Fibroblast of lung (primary cell): Measurements from ENCODE around the gene ANKRD7. TPM values are rescaled to one million over a fixed set of nuclear protein-coding genes. Genes with fewer than 3 reads are reported as not detected.

ENCODE experiments used
- DNase-seq, 2 donors: peaks; one replicate each; pipeline versions ENCODE4 v3.0.0 to v3.0.0-alpha.2; 2010; ENCODE audit warnings: low read depth in 2 of 2
- H2AFZ ChIP-seq: 2 replicates; pipeline ENCODE4 v1.5.1; 2012; ENCODE audit warnings: low read length, control low read depth, inconsistent platforms
- H3K27ac ChIP-seq: 2 replicates; pipeline ENCODE4 v1.5.1; 2011; ENCODE audit warnings: low read length, control low read depth; ENCODE audit not compliant: insufficient read depth
- H3K27me3 ChIP-seq: 2 replicates; pipeline ENCODE4 v1.5.1; 2011; ENCODE audit warnings: mild to moderate bottlenecking, low read length; ENCODE audit not compliant: control insufficient read depth, insufficient read depth
- H3K36me3 ChIP-seq: 2 replicates; pipeline ENCODE4 v1.5.1; 2011; ENCODE audit warnings: low read length; ENCODE audit not compliant: control insufficient read depth, insufficient read depth
- H3K4me1 ChIP-seq: 2 replicates; pipeline ENCODE4 v1.5.1; 2011; ENCODE audit warnings: low read length; ENCODE audit not compliant: control insufficient read depth, insufficient read depth; ENCODE audit errors: extremely low read depth
- H3K4me2 ChIP-seq: 2 replicates; pipeline ENCODE4 v1.5.1; 2011; ENCODE audit warnings: low read length, control low read depth; ENCODE audit not compliant: insufficient read depth; ENCODE audit errors: extremely low read depth
- H3K4me3 ChIP-seq, 4 experiments: fragments of 200-600 bp in 1 of 4; sonication (generic) in 1 of 4; replicated peaks in 1 of 4; 2 replicates each; pipeline ENCODE4 v1.5.1; 2011 to 2016; ENCODE audit warnings: low read length in 4 of 4, low read depth in 3 of 4, mild to moderate bottlenecking in 3 of 4, control low read depth in 2 of 4, inconsistent platforms in 1 of 4, mixed read lengths in 1 of 4; ENCODE audit not compliant: insufficient read depth in 1 of 4; ENCODE audit errors: control extremely low read depth in 1 of 4
- H3K79me2 ChIP-seq: 2 replicates; pipeline ENCODE4 v1.5.1; 2012; ENCODE audit warnings: mild to moderate bottlenecking, low read length, inconsistent platforms; ENCODE audit not compliant: control insufficient read depth, insufficient read depth
- H3K9ac ChIP-seq: 2 replicates; pipeline ENCODE4 v1.5.1; 2011; ENCODE audit warnings: mild to moderate bottlenecking, low read length, control low read depth; ENCODE audit not compliant: insufficient read depth
- H3K9me3 ChIP-seq: 2 replicates; pipeline ENCODE4 v1.5.1; 2012; ENCODE audit warnings: low read depth, low read length; ENCODE audit not compliant: control insufficient read depth, insufficient read depth
- H4K20me1 ChIP-seq: 2 replicates; pipeline ENCODE4 v1.5.1; 2011; ENCODE audit warnings: low read length; ENCODE audit not compliant: control insufficient read depth, insufficient read depth; ENCODE audit errors: extremely low read depth
- CTCF ChIP-seq, 2 donors: IDR thresholded peaks in 1 of 2; conservative IDR thresholded peaks in 1 of 2; 1 replicate in 1 of 2; 2 replicates in 1 of 2; pipeline ENCODE4 v1.5.1; 2011 to 2012; ENCODE audit warnings: low read length in 2 of 2, control low read depth in 1 of 2, inconsistent platforms in 1 of 2, low read depth in 1 of 2, mild to moderate bottlenecking in 1 of 2
- EZH2 ChIP-seq: IDR thresholded peaks from 2 replicates; pipeline ENCODE4 v1.5.1; 2012; ENCODE audit warnings: low read length, control low read depth, mild to moderate bottlenecking; ENCODE audit errors: missing control alignments
- polyA plus RNA-seq, 2 donors: library from polyadenylated mRNA; depleted of rRNA in 1 of 2; stranded (reverse) in 1 of 2; unstranded in 1 of 2; fragments of >200 nt; gene quantifications; 2 replicates each; pipeline ENCODE4 v1.2.1, GENCODE V29; 2011 to 2012; ENCODE audit warnings: missing spikeins in 1 of 2
- total RNA-seq: library from RNA; depleted of rRNA; stranded (reverse); fragments of >200 nt; gene quantifications from 2 replicates; pipeline ENCODE4 v1.2.1, GENCODE V29; 2014

The ANKRD7 gene
- total and polyA plus RNA-seq, 2 donors (not counting 1 experiment from before 2014, with no cell fraction given) = 0.40 to 2.8 TPM

- no peak overlapping the region for H3K4me2 ChIP-seq
- H4K20me1 ChIP-seq = no peaks in the 10 kb centered on the region
- no peaks in the 10 kb centered on the region for H3K79me2 ChIP-seq
- H3K27ac ChIP-seq = no peak overlapping the region
- DNase-seq = no peak
- H3K4me1 ChIP-seq = no peaks in the 10 kb centered on the region
- H3K4me3 ChIP-seq = no peak overlapping the region
- H3K9me3 ChIP-seq = no peaks in the 10 kb centered on the region
- no peaks in the 10 kb centered on the region for H3K27me3 ChIP-seq
- H3K9ac ChIP-seq = no peak overlapping the region
- no peak for TF ChIP-seq EZH2
- no peak for TF ChIP-seq CTCF (conservative IDR thresholded peaks at IDR 0.05 in 1 of 2, IDR thresholded peaks at IDR 0.05 in 1 of 2; ENCODE audit: low read depth in 1 of 2, low read length in 2 of 2)
- H3K36me3 ChIP-seq = no peaks in the 10 kb centered on the region
- H2AFZ ChIP-seq = no peak overlapping the region
Observed at GRCh38 chr7:118281196-118281595, 56.7 kb downstream of the ANKRD7 start.

- no peaks in the 10 kb centered on the region for H3K27me3 ChIP-seq
- no peaks in the 10 kb centered on the region for H3K36me3 ChIP-seq
- no peak for DNase-seq
- TF ChIP-seq EZH2 (no peak), CTCF (conservative IDR thresholded peaks at IDR 0.05 in 1 of 2, IDR thresholded peaks at IDR 0.05 in 1 of 2; ENCODE audit: low read depth in 1 of 2, low read length in 2 of 2) (no peak)
- no peaks in the 10 kb centered on the region for H4K20me1 ChIP-seq
- no peaks in the 10 kb centered on the region for H3K79me2 ChIP-seq
- H3K9ac ChIP-seq = no peak overlapping the region
- no peak overlapping the region for H2AFZ ChIP-seq
- H3K4me3 ChIP-seq = no peak overlapping the region
- no peaks in the 10 kb centered on the region for H3K4me1 ChIP-seq
- no peak overlapping the region for H3K4me2 ChIP-seq
- no peak overlapping the region for H3K27ac ChIP-seq
- no peaks in the 10 kb centered on the region for H3K9me3 ChIP-seq
Observed at GRCh38 chr7:118285358-118285757, 60.9 kb downstream of the ANKRD7 start.

GRCh38 chr7:118286131-118286530 is 61.6 kb downstream of the ANKRD7 start:
- Histone ChIP-seq H4K20me1 (no peaks in the 10 kb centered on the region), H3K4me1 (no peaks in the 10 kb centered on the region)
- TF ChIP-seq CTCF (conservative IDR thresholded peaks at IDR 0.05 in 1 of 2, IDR thresholded peaks at IDR 0.05 in 1 of 2; ENCODE audit: low read depth in 1 of 2, low read length in 2 of 2) = no peak
- no peak for TF ChIP-seq EZH2

More at GRCh38 chr7:118286131-118286530, 61.6 kb downstream of the ANKRD7 start:
- Histone ChIP-seq H3K4me2 (no peak overlapping the region), H3K9ac (no peak overlapping the region), H3K9me3 (no peaks in the 10 kb centered on the region), H3K27ac (no peak overlapping the region), H3K27me3 (no peaks in the 10 kb centered on the region), H3K36me3 (no peaks in the 10 kb centered on the region), H3K4me3 (no peak overlapping the region), H3K79me2 (no peaks in the 10 kb centered on the region), H2AFZ (no peak overlapping the region)
- DNase-seq = no peak
